ENCODE data around the gene PTPRG.

DNA sequence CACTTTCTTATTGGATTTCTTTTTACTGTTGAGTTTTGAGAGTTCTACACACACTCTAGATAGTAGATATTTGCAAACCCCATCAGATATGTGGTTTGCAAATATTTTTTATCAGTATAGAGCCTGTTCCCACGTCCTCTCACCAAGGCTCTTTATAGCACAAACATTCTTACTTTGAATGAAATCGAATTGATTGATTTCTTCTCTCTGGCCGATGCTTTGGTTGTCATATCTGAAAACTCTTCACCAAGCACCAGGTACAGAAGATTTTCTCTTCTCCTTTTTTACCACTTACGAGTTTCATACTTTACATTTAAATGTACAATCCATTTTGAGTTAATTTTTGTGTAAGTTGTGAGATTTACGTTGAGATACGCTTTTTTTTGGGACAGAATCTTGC lies 163.4 kb downstream of the PTPRG start:
- TF ChIP-seq EZH2 (IDR thresholded peaks at IDR 0.05; ENCODE audit: borderline replicate concordance, low read depth, low read length, poor library complexity, severe bottlenecking) = no peak
- TF ChIP-seq, protein P1, sequence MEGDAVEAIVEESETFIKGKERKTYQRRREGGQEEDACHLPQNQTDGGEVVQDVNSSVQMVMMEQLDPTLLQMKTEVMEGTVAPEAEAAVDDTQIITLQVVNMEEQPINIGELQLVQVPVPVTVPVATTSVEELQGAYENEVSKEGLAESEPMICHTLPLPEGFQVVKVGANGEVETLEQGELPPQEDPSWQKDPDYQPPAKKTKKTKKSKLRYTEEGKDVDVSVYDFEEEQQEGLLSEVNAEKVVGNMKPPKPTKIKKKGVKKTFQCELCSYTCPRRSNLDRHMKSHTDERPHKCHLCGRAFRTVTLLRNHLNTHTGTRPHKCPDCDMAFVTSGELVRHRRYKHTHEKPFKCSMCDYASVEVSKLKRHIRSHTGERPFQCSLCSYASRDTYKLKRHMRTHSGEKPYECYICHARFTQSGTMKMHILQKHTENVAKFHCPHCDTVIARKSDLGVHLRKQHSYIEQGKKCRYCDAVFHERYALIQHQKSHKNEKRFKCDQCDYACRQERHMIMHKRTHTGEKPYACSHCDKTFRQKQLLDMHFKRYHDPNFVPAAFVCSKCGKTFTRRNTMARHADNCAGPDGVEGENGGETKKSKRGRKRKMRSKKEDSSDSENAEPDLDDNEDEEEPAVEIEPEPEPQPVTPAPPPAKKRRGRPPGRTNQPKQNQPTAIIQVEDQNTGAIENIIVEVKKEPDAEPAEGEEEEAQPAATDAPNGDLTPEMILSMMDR (conservative IDR thresholded peaks at IDR 0.05; ENCODE audit: low read depth, low read length) = no peak
